SH-SY5Y (cell line): ENCODE measurements around the gene GABRD.

Source experiments
- GATA2 ChIP-seq: IDR thresholded peaks from 2 replicates; pipeline ENCODE4 v1.6.1; 2011; ENCODE audit warnings: mild to moderate bottlenecking, low read depth, low read length
- GATA3 ChIP-seq: IDR thresholded peaks from 2 replicates; pipeline ENCODE4 v1.6.1; 2011; ENCODE audit warnings: low read depth, mild to moderate bottlenecking, low read length, moderate library complexity

Gene GABRD

GRCh38 chr1:1981142-1981500 lies 38.0 kb upstream of the GABRD start:
- TF ChIP-seq GATA2 (no peak), GATA3 (no peak)

- TF ChIP-seq GATA3 (no peak), GATA2 (no peak)
Observed at GRCh38 chr1:1982379-1983232, 36.5 kb upstream of the GABRD start.

- TF ChIP-seq GATA2, result no peak
- TF ChIP-seq GATA3, result no peak
Observed at GRCh38 chr1:1984560-1985070, 34.5 kb upstream of the GABRD start.

DNA sequence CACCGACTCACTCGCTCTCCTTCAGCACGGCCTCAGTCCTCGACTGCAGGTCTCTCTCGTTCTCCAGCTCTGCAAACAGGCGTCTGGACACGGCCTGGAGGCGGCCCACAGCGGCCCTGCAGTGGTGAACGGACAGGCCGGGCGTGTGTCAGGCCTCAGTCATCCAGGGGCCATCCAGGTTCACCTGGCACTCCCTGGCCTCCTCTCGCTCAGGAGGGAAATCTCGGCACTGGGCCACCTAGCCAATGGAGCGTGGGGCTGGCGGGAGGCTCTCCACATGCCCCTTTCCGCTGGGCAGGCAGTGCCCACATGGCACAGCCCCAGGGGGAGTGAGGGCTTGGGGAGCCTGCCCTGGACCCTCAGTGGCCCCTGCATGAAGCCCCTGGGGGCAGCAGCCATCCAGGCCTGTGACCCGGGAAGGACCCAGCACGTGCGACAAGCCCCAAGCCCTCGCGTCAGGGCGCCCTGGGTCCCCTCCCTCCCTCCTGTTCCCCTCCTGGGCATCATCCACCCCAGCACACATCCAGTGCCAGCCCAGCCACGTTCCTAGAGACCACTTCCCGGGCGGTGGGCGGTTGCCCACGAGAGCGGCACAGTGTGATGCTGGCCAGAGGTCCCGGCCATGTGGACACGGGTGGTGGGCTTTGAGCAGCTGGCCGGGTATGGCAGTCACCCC lies 33.6 kb upstream of the GABRD start:
- TF ChIP-seq GATA2, result no peak
- TF ChIP-seq GATA3, result no peak

- TF ChIP-seq GATA2, result no peak
Observed at GRCh38 chr1:1986451-1987141, 32.5 kb upstream of the GABRD start.

GRCh38 chr1:1987142-1987510 lies 32.0 kb upstream of the GABRD start:
- no peak for TF ChIP-seq GATA3
- no peak for TF ChIP-seq GATA2

GRCh38 chr1:1988061-1988945 lies 30.8 kb upstream of the GABRD start:
- TF ChIP-seq GATA3 (no peak), GATA2 (no peak)

- TF ChIP-seq GATA3, result no peak
- TF ChIP-seq GATA2, result no peak
Observed at GRCh38 chr1:1989102-1989542, 30.0 kb upstream of the GABRD start.

GRCh38 chr1:1989789-1990188 lies 29.4 kb upstream of the GABRD start:
- TF ChIP-seq GATA2, result no peak
- no peak for TF ChIP-seq GATA3

DNA sequence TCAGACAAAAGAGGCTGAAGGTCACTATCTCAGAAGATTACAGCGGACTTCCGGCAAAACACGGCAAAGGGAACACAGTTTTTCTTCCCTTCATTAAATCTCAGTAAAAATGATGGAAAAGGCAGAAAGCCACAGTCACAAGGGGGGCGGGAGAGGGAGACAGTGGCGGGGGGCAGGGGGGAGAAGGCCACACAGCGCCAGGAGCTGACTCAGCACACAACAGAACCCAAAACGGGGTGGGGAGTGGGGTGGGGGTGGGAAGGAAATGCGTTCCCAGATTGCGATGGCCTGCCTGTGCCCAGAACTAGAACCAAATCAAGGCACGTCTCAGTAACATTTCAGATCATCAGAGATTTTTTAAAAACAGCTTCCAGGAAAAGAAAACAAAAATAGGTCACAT lies 28.9 kb upstream of the GABRD start:
- TF ChIP-seq GATA3, result no peak
- TF ChIP-seq GATA2, result no peak

GRCh38 chr1:1994536-1994935 lies 24.6 kb upstream of the GABRD start:
- TF ChIP-seq GATA3 (no peak), GATA2 (no peak)

GRCh38 chr1:1996207-1996651 lies 22.9 kb upstream of the GABRD start:
- no peak for TF ChIP-seq GATA3
- TF ChIP-seq GATA2, result no peak

DNA sequence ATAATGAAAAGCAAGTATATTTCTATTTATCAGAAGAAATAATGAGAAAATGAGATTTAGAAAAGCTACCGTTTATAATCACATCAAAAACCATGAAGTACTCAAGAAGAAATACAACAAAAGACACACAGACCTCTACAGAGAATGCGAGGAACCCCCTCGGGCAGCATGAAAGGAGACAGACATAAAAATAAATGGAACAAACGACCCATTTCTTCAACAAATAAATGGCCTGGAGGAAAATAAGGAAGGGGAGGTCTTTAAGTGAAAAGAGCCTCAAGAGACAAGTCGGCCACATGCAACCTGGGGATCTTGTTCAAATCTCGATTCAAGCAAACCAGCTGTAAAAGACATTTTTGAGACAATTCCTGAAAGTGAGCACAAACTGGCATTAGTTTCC lies 21.6 kb upstream of the GABRD start:
- TF ChIP-seq GATA3 (no peak), GATA2 (no peak)
